HG03575 (cell line): ENCODE measurements around the gene PALS2.

Experiments
- ATAC-seq: cut with Tn5 transposase; IDR thresholded peaks from one replicate; pipeline ENCODE4 v1.9.1; 2021; ENCODE audit not compliant: unreplicated experiment, insufficient number of reproducible peaks, low FRiP score; ENCODE audit errors: extremely low read depth

PALS2 gene

DNA sequence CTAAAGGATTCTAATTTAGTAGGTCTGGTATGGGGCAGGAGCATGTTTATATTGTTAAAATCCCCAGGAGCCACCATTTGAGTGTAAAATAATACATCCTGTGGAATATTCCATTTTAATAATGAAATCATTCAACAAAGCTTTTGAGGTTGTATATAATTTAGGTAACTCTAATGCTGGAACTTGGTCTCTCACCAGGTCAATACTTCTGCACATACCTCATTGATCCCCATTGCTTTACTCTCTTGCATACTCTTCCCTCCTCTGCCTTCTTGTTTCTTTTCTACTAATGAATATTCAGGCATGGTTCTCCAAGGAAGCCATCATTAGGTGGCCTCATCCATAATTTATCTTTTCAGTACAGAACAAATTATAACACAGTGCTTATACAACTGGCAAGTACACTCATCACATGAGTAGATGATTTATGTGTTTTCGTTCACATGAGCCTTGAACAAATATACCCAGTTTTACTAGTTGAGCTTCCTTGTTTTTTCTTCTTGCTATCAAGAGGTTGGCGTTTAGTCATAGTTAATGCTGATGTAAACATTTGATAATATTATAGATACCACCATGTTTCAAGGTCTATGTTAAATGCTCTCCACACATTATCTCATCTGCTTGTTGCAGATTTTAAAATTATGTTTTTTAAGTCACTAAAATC is 7.2 kb downstream of the PALS2 start:
- ATAC-seq, result no peak

DNA sequence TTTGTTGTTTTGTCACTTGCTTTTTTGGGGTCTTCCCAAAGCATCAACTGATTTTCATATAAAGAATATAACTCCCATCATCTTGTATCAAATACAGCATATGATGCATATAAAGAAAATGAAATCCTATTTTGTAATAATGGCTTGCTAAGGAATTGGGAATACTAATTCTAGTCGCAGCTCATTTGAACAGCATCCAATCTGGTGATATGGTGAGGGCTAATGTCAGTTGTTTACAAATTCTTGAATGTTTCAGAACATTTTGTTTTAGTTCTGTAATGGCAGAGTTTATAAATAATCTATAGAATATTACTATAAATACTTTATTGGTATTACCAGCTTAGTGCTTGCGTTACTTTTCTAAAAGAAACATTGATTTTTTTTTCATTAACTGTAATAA is 8.9 kb downstream of the PALS2 start:
- ATAC-seq, result no peak

DNA sequence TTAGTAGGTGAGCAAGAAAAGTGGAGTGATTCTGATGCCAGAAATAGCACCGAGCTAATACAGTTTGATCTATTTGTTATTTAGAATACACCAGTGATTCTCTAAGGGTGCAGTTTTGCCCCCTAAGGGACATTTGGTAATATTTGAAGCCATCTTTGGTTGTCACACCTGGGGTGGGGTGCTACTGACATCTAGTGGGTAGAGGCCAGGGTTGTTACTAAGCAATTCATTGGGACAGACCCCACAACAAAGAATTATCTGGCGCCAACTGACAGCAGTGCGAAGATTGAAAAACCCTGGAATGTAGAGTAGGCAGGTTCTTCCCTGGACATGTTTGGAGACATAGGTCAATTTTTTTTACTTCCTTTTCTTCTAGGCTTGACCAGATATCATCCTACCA is 14.6 kb downstream of the PALS2 start:
- no peak for ATAC-seq

DNA sequence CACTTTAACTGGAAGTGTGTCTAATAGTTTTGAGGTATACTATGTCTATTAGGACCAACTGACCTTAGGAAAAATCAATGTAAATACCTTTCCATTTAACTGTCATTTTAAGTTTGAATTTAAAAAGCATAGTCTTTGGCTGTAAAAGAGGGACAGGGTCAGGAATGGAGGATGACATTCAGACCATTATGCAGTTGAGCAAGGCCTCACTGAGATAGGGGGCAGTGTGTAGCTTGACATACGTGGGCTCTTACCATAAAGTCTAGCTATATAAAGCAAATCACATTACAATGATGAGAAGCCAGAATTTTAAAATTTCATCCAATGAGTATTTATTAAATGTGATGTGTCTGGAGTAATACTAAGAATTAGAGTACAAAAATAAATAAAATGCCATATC is 17.9 kb downstream of the PALS2 start:
- ATAC-seq, result no peak

DNA sequence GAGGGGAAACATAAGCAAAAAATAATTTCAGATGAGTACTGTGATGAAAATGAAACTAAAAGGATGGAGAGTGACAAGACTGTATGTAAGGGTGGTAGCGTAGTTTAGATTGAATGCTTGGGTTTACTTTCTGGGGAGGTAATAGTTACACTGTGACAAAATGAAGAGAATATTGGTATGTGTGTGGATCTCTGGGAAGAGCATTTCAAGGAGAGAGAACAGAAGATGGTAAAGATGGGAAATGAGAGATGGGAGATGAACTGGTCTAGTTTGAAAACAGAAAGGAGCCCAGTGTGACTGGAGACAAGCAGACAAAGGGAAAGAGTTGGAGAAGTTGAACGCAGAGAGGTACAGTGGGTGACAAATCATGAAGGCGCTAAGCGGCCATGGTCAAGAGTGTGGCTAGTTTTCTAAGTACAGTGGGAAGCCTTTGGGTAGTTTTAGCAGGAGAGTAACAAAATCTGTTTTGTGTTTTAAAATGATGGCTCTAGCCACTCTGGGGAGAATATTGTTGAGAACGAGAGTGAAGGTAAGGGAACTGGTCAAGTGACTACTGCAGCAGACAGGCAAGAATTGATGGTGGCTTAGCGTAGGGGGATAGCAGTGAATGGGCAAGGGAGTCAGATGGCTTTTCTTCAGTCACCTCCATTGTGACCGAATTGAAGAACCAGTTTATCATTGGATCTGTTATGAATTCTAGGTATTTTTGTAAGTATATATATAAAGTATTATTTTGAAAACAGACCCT is 22.6 kb downstream of the PALS2 start:
- peak; percentile 46 for ATAC-seq

DNA sequence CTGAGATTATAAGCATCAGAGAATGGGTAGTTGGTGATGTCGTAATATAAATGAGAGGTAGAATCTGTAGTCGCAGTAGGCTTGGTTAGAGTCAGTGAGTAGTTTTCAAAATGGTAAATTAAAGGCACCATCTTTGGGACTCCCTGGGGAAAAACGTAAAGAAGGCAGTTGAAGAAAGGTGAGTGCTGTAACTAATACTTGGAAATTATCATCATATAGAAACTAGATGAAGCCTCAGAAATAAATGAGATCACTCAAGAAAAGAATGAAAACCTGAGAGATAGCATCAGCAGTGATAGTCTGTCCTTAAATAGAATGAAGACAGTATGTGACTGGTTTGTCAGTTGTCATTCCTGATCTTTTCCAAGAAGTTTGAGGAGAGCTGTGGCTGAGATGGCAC is 23.8 kb downstream of the PALS2 start:
- no peak for ATAC-seq

DNA sequence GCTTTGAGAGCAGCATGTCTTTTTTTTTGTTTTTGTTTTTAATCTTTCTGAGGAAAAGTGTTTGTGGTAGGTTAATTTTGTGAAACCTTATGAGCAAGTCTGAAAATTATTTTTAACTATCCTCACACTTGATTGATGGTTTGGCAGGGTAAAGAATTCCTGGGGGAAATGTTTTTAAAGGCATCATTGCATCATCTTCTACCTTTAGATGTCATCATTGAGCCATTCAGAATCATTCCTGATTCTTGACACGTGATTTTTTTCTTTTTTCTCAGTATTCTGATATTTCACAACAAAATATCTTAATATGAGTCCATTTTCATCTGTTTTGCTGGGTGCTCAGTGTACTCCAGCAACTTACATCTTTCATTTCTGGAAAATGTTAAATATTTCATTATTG is 28.3 kb downstream of the PALS2 start:
- ATAC-seq, result no peak

DNA sequence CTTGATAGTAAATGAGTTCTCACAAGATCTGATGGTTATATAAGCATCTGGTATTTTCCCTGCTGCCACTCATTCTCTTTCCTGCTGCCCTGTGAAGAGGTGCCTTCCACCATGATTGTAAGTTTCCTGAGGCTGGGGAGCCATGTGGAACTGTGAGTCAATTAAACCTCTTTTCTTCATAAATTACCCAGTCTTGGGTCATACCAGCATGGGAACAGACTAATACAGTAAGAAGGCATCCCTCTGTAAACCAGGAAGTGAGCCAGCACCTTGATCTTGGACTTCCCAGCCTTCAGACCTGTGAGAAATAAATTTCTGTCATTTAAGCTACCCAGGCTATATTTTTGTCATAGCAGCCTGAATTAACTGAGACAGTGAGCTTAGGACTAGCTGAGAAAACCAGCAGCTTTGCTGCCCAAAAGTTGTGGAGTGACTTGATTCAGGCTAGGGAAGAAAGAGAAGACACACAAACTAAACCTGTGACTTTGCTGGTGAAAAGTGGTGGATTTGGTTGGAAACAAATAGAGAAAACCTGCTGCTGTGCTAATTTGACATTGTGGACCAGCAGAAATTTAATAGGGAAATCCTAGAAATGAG is 29.7 kb downstream of the PALS2 start:
- ATAC-seq, result no peak

DNA sequence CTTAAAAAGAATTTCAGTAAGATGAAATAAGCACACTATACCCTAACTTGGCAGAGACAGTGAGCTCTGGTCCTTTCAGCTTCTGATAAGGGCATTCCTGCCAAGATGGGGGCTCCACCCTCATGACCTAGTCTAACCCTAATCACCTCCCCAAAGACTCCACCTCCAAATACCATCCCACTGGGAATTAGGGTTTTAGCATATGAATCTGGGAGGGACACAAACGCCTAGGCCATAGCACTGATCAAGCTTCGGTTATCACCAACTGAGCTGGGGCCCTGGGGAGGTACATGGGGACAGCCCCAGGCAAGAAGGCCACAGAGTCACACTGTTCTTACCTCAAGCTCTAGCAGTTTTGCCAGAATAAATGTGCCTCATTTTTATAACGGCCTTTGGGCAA is 31.4 kb downstream of the PALS2 start:
- no peak for ATAC-seq

DNA sequence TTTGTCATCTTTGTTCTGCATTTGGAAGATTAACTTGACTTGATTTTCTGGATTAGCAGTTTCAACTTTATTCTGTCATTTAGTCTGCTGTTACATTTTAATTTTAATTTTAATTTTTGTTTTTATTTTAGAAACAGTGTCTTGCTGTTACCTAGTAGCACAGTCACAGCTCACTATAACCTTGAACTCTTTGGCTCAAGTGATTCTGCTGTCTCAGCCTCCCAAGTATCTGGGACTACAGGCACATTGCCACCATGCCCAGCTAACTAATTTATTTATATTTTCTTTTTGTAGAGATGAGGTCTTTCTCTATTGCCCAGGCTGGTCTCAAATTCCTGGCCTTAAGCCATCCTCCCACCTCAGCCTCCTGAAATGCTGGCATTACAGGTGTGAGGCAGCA is 35.3 kb downstream of the PALS2 start:
- ATAC-seq, result no peak

DNA sequence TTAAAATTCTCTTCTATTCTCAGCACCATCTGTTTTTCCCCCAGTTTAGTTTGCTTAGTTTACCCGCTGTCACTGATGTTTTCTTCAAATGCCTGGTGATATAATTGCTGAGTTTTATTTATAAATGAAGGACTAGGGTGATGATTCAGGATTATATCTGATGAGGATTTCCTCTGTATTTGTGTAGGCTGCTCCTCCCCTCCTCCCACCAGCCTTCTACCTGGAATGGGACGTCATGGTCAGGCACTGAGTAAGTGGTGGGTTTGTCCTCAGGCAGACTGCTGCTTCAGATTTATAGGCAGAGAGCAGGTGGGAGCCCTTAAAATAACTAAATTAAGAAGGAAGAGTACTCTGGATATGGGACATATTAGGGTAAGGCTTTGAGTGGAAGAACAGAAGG is 35.8 kb downstream of the PALS2 start:
- no peak for ATAC-seq

DNA sequence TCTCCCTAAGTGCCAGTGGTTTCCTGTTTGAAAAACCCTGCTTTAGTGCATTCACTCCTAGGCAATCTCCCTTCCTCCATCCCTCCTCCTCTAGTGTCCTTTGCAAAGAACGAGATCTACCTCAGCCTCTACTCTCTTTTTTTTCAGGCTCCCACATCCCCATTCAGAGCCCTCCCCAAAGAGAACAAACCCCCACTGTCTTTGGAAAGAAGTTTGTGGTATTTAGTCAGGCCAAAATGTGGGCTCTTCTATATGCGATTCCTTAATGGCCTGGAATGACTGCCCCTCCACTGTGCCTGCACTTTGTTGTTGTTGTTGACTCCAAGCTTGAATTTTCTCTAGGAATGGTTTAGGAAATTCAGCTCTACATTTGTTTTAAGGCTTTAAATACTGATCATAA is 36.3 kb downstream of the PALS2 start:
- no peak for ATAC-seq

DNA sequence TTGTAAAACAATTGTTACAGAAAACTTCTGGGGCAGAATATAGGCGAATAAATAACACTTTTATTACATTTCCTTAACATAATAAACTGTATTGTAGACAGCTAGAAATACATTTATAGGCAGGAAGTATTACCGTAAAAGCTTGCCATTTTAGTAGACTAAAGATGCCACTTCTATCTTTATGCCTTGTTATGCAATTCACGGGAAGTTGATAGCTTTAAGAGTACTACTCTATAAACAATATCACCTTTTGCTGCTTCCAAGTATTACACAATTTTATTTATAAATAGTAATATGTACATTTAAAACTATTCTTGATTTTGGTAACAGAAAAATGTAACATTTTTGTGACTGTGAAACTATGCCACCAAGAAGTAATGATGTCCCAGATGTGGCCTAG is 37.9 kb downstream of the PALS2 start:
- ATAC-seq, result no peak

DNA sequence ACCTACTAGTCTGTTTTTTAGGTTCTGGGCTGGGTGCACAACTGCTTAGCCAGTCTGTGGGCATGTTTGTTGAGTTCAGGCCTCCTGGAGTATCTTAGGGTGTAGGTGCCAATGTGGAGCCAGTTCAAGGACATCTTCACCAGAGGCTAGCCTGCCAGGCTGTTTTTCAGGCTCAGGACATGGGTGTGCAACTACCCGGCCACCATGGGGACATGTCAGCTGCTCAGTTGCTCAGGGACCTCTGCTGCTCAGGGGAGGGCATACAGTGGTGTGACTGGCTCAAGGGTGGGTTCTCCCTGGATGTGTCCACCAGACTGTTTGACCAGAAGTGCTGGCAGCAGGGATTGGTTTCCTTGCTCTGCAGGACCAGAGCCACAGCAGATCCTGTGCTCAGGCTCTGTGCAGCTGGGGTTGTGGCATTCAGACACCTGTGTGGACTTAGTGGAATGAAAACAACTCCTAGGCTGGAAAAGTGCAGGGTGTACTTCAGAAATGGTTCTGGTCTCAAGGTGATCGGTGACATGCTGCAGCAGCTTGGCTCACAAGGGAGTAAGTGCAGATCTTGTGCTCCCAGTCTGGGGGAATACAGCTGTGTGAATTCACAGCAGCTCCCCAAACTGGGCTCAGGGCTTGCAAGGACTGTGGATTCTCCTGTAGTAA is 44.8 kb downstream of the PALS2 start:
- ATAC-seq, result no peak

DNA sequence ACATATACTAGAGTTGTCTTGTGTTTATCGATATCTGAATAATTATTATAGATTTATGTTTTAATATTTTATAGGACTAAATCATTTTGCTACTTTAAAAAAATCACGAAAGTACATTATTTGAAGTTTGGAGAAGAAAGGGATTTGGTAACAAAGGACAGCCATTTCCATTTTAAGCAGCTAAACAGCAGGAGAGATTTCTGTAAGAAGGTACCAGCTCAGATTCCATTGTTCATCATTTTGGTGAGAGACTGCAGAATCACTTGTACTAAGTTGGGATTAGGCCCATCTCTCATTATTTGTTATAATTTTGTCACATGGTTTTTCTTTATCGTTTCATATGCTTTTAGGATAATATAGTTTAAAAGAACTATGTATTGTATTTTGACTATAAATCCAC is 46.7 kb downstream of the PALS2 start:
- ATAC-seq, result no peak

DNA sequence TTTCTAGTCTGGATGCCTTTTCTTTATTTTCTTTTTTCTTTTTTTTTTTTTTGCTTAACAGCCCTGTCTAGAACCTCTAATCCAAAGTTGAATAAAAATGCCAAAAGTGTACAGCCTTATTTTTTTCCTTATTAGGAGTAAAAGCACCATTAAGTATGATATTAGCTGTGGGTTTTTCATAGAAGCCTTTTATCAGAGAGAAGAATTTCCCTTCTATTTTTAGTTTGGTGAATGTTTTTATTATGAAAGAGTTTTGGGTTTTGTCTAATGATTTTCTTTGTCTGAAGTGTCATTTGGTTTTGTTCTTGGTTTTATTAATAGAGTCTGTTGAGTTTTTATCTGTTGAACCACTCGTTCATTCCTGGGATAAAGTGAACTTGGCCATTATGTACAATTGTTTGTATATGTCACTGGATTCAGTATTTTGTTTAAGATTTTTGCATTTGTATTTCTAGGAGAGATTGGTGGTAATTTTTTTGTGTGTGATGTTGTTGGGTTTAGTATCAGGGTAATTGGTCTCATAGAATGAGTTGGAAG is 49.5 kb downstream of the PALS2 start:
- ATAC-seq, result no peak
